Measurements from ENCODE around the gene RFXAP. TPM values are rescaled to one million over a fixed set of nuclear protein-coding genes. Genes with fewer than 3 reads are reported as not detected.

RFXAP gene
- total and polyA plus RNA-seq, 2 donors (not counting 3 experiments of a cell fraction or from before 2014, with no cell fraction given) = 3.0 to 7.2 TPM

GRCh38 chr13:36831291-36831690 lies 12.3 kb downstream of the RFXAP start:
- POLR2A ChIA-PET = no interaction called here
- no peaks in the 10 kb centered on the region for H4K20me1 ChIP-seq (replicated peaks; ENCODE audit: control insufficient read depth, extremely low read depth, insufficient read depth, low read length)
- H3K9me1 ChIP-seq (replicated peaks; ENCODE audit: control insufficient read depth, extremely low read depth, insufficient read depth, low read length) = no peaks in the 10 kb centered on the region
- H3K9ac ChIP-seq (replicated peaks; ENCODE audit: extremely low read depth, insufficient read depth, low read length) = no peak overlapping the region
- no TSS peak for BruUV-seq (replicated peaks)
- no peak overlapping the region for H3K27ac ChIP-seq (ENCODE audit: insufficient read depth, low read depth, low read length)
- H3K4me2 ChIP-seq (ENCODE audit: insufficient read depth, low read length) = no peak overlapping the region
- H3K79me2 ChIP-seq (ENCODE audit: control insufficient read depth, insufficient read depth, low read length) = no peaks in the 10 kb centered on the region
- H3K36me3 ChIP-seq (ENCODE audit: control insufficient read depth in 2 of 2, extremely low read depth in 1 of 2, insufficient read depth in 2 of 2, low read length in 2 of 2) = peaks cover 0 to 10% of the 10 kb centered on the region in 2 experiments
- dilution Hi-C loops (cut with MboI; ENCODE audit: extremely low pct_ligation_motif_present, low sequenced_read_pairs) = no loop called here
- CTCF ChIA-PET = no interaction called here
- TF ChIP-seq JUN (IDR thresholded peaks at IDR 0.05; ENCODE audit: borderline replicate concordance, insufficient read depth, insufficient read length, low read depth) = no peak
- no peaks in the 10 kb centered on the region for H3K27me3 ChIP-seq (ENCODE audit: control insufficient read depth in 2 of 2, insufficient read depth in 2 of 2, low read length in 2 of 2)
- intact Hi-C loops (cut with micrococcal nuclease) = no loop called here
- FAIRE-seq = no peak
- H2AFZ ChIP-seq (ENCODE audit: low read depth, low read length) = no peak overlapping the region
- no peaks in the 10 kb centered on the region for H3K9me3 ChIP-seq (replicated peaks; ENCODE audit: control insufficient read depth, insufficient read depth, low read length)
- no peak overlapping the region for H3K4me3 ChIP-seq (replicated peaks in 1 of 3; ENCODE audit: insufficient read depth in 1 of 3, low read depth in 1 of 3, low read length in 3 of 3)
- DNase-seq (ENCODE audit: low read depth, low spot score) = no peak
- no peaks in the 10 kb centered on the region for H3K4me1 ChIP-seq (ENCODE audit: control insufficient read depth, extremely low read depth, insufficient read depth, low read length)

GRCh38 chr13:36834299-36834698 lies 15.3 kb downstream of the RFXAP start:
- Histone ChIP-seq H3K9ac (replicated peaks; ENCODE audit: extremely low read depth, insufficient read depth, low read length) (no peak overlapping the region), H3K27me3 (ENCODE audit: control insufficient read depth in 2 of 2, insufficient read depth in 2 of 2, low read length in 2 of 2) (no peaks in the 10 kb centered on the region), H3K36me3 (ENCODE audit: control insufficient read depth in 2 of 2, extremely low read depth in 1 of 2, insufficient read depth in 2 of 2, low read length in 2 of 2) (no peaks in the 10 kb centered on the region), H3K27ac (ENCODE audit: insufficient read depth, low read depth, low read length) (no peak overlapping the region), H3K79me2 (ENCODE audit: control insufficient read depth, insufficient read depth, low read length) (no peaks in the 10 kb centered on the region), H3K9me1 (replicated peaks; ENCODE audit: control insufficient read depth, extremely low read depth, insufficient read depth, low read length) (no peaks in the 10 kb centered on the region), H3K4me3 (replicated peaks in 1 of 3; ENCODE audit: insufficient read depth in 1 of 3, low read depth in 1 of 3, low read length in 3 of 3) (no peak overlapping the region), H3K4me1 (ENCODE audit: control insufficient read depth, extremely low read depth, insufficient read depth, low read length) (no peaks in the 10 kb centered on the region), H2AFZ (ENCODE audit: low read depth, low read length) (no peak overlapping the region), H4K20me1 (replicated peaks; ENCODE audit: control insufficient read depth, extremely low read depth, insufficient read depth, low read length) (no peaks in the 10 kb centered on the region), H3K4me2 (ENCODE audit: insufficient read depth, low read length) (no peak overlapping the region), H3K9me3 (replicated peaks; ENCODE audit: control insufficient read depth, insufficient read depth, low read length) (no peaks in the 10 kb centered on the region)
- TF ChIP-seq MAX (IDR thresholded peaks at IDR 0.05; ENCODE audit: insufficient read depth, insufficient read length) (no peak), POLR2A (IDR thresholded peaks at IDR 0.05; ENCODE audit: low read depth, low read length) (no peak), JUN (IDR thresholded peaks at IDR 0.05; ENCODE audit: borderline replicate concordance, insufficient read depth, insufficient read length, low read depth) (no peak), CTCF (IDR thresholded peaks at IDR 0.05; ENCODE audit: extremely low read depth in 1 of 2, insufficient read depth in 1 of 2, low read depth in 1 of 2, low read length in 2 of 2) (no peak), MYC (IDR thresholded peaks at IDR 0.05; ENCODE audit: low read depth, low read length) (no peak), GATA2 (IDR thresholded peaks at IDR 0.05; ENCODE audit: insufficient read depth, insufficient read length, low read depth, low read length) (no peak), POLR2AphosphoS5 (IDR thresholded peaks at IDR 0.05; ENCODE audit: insufficient read depth, low read depth, low read length) (no peak), FOS (IDR thresholded peaks at IDR 0.05; ENCODE audit: borderline replicate concordance, insufficient read depth, low read length) (no peak), EZH2 (IDR thresholded peaks at IDR 0.05; ENCODE audit: borderline replicate concordance, low read depth, low read length, severe bottlenecking) (no peak)
- no peak for DNase-seq (ENCODE audit: low read depth, low spot score)
- dilution Hi-C loops (cut with MboI; ENCODE audit: extremely low pct_ligation_motif_present, low sequenced_read_pairs) = no loop called here
- no peak for FAIRE-seq
- no TSS peak for BruUV-seq (replicated peaks)
- intact Hi-C loops (cut with micrococcal nuclease) = no loop called here
- ChIA-PET CTCF (no interaction called here), POLR2A (no interaction called here)
